Measurements from ENCODE around the gene LCE1C. TPM values are rescaled to one million over a fixed set of nuclear protein-coding genes. Genes with fewer than 3 reads are reported as not detected.

LCE1C gene
- polyA plus RNA-seq, 3 donors: not detected

- no peak overlapping the region for H3K27ac ChIP-seq (ENCODE audit: low read depth, low read length)
- 43 to 53% (median 53%) methylated on average over 8 of the region's 8 CpGs for WGBS, 3 donors
Observed at GRCh38 chr1:152768847-152769533, 37.5 kb downstream of the LCE1C start.

- no peak overlapping the region for H3K27ac ChIP-seq (ENCODE audit: low read depth, low read length)
- 83 to 87% (median 86%) methylated on average over 3 of the region's 3 CpGs for WGBS, 3 donors
Observed at GRCh38 chr1:152761609-152762213, 44.7 kb downstream of the LCE1C start.

- 83 to 91% (median 91%) methylated on average over 31 of the region's 31 CpGs for WGBS, 3 donors
Observed at GRCh38 chr1:152760551-152761190, 45.8 kb downstream of the LCE1C start.

GRCh38 chr1:152759453-152760173 is 46.8 kb downstream of the LCE1C start:
- 73 to 86% (median 81%) methylated on average over 8 of the region's 8 CpGs for WGBS, 3 donors
- no peak overlapping the region for H3K27ac ChIP-seq (ENCODE audit: low read depth, low read length)

More at GRCh38 chr1:152760551-152761190, 45.8 kb downstream of the LCE1C start:
- H3K27ac ChIP-seq (ENCODE audit: low read depth, low read length): no peak overlapping the region

GRCh38 chr1:152758636-152759035 is 47.8 kb downstream of the LCE1C start:
- WGBS, 3 donors: 60 to 72% (median 67%) methylated on average over 4 of the region's 4 CpGs
- no peak overlapping the region for H3K27ac ChIP-seq (ENCODE audit: low read depth, low read length)

GRCh38 chr1:152757747-152758146 is 48.7 kb downstream of the LCE1C start, which contains the start of gene KPRP:
KPRP (plus strand) TSS chr1:152758025; CDS start chr1:152759589, 1,564 bp downstream.
- WGBS, 3 donors: 63 to 73% (median 70%) methylated on average over 6 of the region's 6 CpGs

GRCh38 chr1:152756872-152757271 is 49.6 kb downstream of the LCE1C start:
- no peak overlapping the region for H3K27ac ChIP-seq (ENCODE audit: low read depth, low read length)
- 73 to 86% (median 78%) methylated on average over 1 to 2 of the region's 2 CpGs for WGBS, 3 donors

More at GRCh38 chr1:152757747-152758146, 48.7 kb downstream of the LCE1C start, which contains the start of gene KPRP:
- H3K27ac ChIP-seq (ENCODE audit: low read depth, low read length): no peak within 1 kb of the TSS

Other genes starting within 250 kb of the LCE1C start
- gene LCE3E, start 239.9 kb downstream of the LCE1C start, polyA plus RNA-seq: not detected
- not detected for gene LCE3D, start 226.1 kb downstream of the LCE1C start, polyA plus RNA-seq
- not detected for gene LCE3C, start 206.4 kb downstream of the LCE1C start, polyA plus RNA-seq
- gene LCE3B, start 192.8 kb downstream of the LCE1C start, polyA plus RNA-seq: not detected
- gene LCE3A, start 183.5 kb downstream of the LCE1C start, polyA plus RNA-seq: not detected
- not detected for gene LCE2D, start 143.3 kb downstream of the LCE1C start, polyA plus RNA-seq
- not detected for gene LCE2C, start 131.4 kb downstream of the LCE1C start, polyA plus RNA-seq
- gene LCE2B, start 120.5 kb downstream of the LCE1C start, polyA plus RNA-seq: not detected
- not detected for gene LCE2A, start 108.3 kb downstream of the LCE1C start, polyA plus RNA-seq
- not detected for gene LCE4A, start 98.5 kb downstream of the LCE1C start, polyA plus RNA-seq
- not detected for gene KPRP, start 48.6 kb downstream of the LCE1C start, polyA plus RNA-seq
- gene LCE1F, start 31.5 kb downstream of the LCE1C start, polyA plus RNA-seq: not detected
- gene LCE1E, start 20.4 kb downstream of the LCE1C start, polyA plus RNA-seq: not detected
- gene LCE1D, start 9.9 kb downstream of the LCE1C start, polyA plus RNA-seq: not detected
- not detected for gene LCE1B, start 5.3 kb upstream of the LCE1C start, polyA plus RNA-seq
- gene LCE1A, start 20.8 kb upstream of the LCE1C start, polyA plus RNA-seq: not detected
- not detected for gene LCE6A, start 36.2 kb upstream of the LCE1C start, polyA plus RNA-seq
- not detected for gene LCE7A, start 53.3 kb upstream of the LCE1C start, polyA plus RNA-seq
- not detected for gene SMCP, start 71.7 kb upstream of the LCE1C start, polyA plus RNA-seq
- gene IVL, start 101.9 kb upstream of the LCE1C start, polyA plus RNA-seq: under 1 TPM in 2 of 3 donors, not detected in 1; 0.06 to 0.40 TPM
- not detected for gene SPRR5, start 140.6 kb upstream of the LCE1C start, polyA plus RNA-seq
- not detected for gene SPRR4, start 164.0 kb upstream of the LCE1C start, polyA plus RNA-seq
- 1 to 10 TPM in 1 of 3 donors, not detected in 2; 9.5 TPM for gene SPRR1A, start 177.4 kb upstream of the LCE1C start, polyA plus RNA-seq
- gene SPRR3, start 195.1 kb upstream of the LCE1C start, polyA plus RNA-seq: 10 to 100 TPM in 1 of 3 donors, 1 to 10 TPM in 1, under 1 TPM in 1; 0.53 to 20.3 (median 1.2) TPM
- gene SPRR1B, start 224.6 kb upstream of the LCE1C start, polyA plus RNA-seq: 1 to 10 TPM in 1 of 3 donors, not detected in 2; 2.6 TPM
- gene SPRR2D, start 234.5 kb upstream of the LCE1C start, polyA plus RNA-seq: 1 to 10 TPM in 1 of 3 donors, not detected in 2; 1.3 TPM

Data from adipose tissue (tissue), 3 donors.